ENCODE measurements around the gene TXNIP.

The TXNIP gene

GRCh38 chr1:146010126-146010738 lies 13.9 kb upstream of the TXNIP start:
- no peak for DNase-seq

DNA sequence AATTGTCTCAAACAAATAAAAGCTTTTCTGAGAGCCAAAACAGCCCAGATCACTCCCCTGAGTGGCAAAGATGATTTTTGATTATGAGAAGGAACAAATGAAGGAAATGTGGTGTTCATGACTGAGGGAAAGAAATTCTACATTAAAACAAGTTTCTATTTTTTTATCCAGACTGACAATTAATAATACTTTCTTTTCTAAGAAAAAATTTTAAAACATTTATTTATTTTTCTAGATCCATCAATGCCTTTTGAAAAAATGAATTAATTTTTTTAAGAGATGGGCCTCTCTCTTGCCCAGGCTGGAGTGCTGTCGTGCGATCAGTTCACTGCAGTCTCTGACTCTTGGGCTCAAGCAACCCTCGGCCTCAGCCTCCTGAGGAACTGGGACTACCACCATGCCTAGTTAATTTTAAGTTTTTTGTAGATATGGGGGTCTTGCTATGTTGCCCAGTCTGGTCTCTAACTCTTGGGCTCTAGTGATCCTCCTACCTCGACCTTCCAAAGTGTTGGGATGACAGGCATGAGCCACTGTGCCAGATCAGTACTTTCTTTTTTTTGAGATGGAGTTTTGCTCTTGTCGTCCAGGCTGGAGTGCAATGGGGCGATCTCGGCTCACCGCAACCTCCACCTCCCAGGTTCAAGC lies 11.2 kb upstream of the TXNIP start:
- no peak for DNase-seq

DNA sequence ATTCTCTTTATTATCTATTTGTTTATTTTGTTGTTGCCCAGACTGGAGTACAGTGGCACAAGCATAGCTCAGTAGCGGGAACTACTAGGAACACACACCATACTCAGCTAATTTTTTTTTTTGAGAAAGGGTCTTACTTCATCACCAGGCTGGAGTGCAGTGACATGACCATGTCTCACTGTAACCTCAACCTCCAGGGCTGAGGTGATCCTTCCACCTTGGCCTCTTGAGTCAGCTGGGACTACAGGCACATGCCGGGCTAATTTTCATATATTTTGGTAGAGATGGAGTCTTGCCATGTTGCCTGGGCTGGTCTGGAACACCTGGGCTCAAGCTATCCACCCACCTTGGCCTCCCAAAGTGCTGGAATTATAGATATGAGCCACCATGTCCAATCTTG lies 5.3 kb upstream of the TXNIP start:
- DNase-seq, result no peak

GRCh38 chr1:145999321-146000024 lies 3.1 kb upstream of the TXNIP start:
- DNase-seq, result peak; percentile 10

DNA sequence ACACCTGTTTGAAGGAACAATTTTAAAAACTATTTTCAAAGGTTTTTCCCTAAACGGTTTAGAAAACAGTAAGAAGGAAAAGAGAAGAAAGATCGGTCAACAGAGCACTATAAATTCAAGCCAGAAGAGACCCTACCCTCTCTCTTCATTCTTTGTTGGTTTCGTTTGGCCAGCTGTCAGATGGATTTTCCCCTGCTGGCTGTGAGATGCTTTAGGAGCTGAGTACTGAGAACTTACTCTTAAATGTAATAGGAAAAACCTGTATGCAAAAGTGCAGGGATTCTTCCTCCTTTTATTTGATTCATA lies 1.3 kb upstream of the TXNIP start:
- DNase-seq, result no peak

DNA sequence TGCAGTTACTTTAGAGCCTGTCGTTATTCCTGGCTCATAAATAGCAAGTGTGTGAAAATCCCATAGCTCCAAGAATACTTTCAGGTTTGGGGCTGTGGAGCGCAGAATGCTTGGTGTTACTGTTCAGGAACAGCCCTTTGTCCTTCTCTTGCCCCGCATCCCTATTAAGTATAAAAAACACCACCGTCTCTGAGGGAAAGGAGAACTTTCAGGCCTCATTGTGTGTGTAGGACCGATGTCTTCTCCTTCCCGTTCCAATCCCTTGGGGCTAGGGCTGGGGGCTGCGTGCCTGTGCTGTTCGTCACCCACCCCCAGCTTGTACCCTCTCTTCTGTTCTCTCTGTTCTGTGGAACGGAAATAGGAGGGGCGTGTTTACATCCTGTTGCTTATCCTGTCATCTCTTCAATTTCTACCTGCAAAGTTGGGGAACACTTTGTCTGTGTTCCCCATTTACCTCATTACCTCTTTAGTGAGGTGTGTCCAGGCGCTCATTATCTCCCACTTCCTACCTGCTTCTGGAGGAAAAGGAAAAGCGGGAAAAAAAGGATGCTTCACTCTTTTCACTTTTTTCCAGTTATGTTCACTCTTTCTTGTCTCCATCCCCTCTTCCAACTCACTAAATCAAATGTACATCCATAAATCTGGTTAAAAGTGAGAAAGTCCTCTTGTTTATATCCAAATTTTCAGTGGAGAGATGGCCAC lies 788 bp upstream of the TXNIP start:
- DNase-seq, result peak; percentile 9

DNA sequence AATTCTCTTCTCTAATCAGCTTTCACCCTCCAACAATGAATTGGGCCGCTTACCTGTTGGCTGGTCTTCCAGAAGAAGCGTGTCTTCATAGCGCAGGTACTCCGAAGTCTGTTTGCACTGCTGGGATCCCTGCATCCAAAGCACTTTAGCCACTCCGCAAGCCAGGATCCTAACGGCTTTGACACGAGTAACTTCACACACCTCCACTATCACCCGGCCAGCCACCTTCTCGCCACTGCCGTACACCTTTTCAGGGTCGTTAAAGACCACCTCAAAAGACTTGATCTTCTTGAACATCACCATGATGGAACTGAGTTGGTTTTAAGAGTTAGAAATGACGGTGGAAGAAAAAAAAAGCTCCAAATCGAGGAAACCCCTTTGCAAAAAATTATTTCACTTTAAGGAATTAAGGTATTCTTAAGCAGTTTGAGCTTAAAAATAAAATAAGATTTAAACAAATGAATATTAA lies 381 bp downstream of the TXNIP start:
- DNase-seq, result no peak

- DNase-seq, result no peak
Measured at GRCh38 chr1:145995148-145995881, 1.1 kb downstream of the TXNIP start.

DNA sequence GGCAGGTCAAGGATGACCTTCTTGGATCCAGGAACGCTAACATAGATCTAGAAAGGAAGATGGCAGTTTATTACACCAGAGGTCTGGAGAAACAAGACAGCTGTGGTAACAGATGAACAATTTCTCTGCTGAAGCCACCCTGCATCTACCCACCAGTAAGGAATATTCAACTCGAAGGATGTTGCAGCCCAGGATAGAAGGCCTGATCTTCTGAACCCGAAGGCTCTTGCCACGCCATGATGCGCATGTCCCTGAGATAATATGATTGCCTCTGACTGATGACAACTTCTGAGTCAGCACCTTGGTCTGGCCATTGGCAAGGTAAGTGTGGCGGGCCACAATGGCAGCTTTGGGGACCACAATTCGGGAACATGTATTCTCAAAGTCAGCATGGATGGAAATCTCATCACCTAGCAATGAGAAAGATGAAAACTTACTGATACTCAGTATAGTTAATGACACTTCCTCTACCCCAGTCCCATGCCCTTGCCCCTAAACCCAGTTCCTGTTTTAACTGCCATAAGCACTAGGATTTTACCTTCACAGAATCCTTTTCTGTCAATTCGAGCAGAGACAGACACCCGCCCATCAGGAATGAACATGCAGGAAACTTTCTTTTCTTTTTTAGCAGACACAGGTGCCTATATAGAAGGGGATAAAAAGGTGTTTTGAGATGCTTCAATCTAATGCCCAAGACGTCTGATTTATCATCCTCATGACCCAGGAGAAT lies 1.8 kb downstream of the TXNIP start:
- no peak for DNase-seq

DNA sequence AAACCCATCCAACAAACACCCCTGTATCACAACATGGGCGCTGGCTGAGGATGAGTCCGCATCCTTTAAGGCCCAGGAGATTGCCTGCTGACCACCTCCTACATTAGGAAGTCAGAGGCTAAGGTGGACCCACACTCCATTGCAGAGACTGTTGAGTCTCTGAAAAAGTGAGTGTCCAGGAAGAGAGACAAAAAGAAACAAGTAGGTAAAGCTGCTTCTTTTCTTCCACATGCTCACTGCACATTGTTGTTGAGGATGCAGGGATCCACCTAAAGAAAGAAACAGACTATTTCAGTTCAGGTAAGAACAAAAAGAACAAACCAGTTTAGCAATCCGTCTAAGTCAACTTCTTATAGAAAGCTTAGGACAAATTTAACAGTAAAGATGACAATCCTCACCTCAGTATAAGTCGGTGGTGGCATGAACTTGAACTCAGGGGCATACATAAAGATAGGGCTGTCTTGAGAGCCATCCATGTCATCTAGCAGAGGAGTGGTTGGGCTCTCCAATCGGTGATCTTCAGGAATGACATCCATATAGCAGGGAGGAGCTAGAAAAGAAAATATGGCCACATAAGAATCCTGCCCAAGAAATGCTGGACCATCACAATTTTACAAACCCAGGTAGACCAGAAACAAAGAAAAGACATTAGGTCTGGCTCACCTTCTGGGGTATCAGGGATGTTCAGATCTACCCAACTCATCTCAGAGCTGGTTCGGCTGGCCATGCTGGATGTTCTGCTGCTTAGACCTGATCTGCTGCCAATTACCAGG lies 2.6 kb downstream of the TXNIP start:
- DNase-seq, result no peak

- no peak for DNase-seq
Measured at GRCh38 chr1:145992958-145993617, 3.3 kb downstream of the TXNIP start.

- DNase-seq, result no peak
Measured at GRCh38 chr1:145992502-145992936, 3.9 kb downstream of the TXNIP start.

- DNase-seq, result no peak
Measured at GRCh38 chr1:145991735-145992412, 4.5 kb downstream of the TXNIP start.

- no peak for DNase-seq
Measured at GRCh38 chr1:145990249-145990855, 6.0 kb downstream of the TXNIP start.

DNA sequence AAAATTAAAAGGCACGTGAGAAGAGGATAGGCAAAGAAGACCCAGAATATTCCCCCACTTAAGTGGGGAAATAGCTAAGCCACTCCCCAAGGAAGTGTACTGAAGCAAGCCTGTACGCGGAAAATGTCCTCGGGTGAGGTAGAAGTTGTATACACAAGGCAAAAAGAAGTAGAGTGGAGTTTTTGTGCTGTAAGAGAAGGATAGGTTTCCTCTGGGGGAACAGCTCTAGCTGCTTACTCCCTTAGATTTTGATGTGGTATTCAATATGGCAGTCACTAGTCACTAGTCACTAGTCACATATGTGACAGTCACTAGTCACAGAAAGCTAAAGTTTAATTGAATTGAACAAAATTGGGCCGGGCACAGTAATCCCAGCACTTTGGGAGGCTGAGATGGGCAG lies 7.6 kb downstream of the TXNIP start:
- DNase-seq, result no peak

- no peak for DNase-seq
Measured at GRCh38 chr1:145987926-145988325, 8.5 kb downstream of the TXNIP start.

GRCh38 chr1:145986551-145986950 lies 9.8 kb downstream of the TXNIP start:
- DNase-seq, result no peak

DNA sequence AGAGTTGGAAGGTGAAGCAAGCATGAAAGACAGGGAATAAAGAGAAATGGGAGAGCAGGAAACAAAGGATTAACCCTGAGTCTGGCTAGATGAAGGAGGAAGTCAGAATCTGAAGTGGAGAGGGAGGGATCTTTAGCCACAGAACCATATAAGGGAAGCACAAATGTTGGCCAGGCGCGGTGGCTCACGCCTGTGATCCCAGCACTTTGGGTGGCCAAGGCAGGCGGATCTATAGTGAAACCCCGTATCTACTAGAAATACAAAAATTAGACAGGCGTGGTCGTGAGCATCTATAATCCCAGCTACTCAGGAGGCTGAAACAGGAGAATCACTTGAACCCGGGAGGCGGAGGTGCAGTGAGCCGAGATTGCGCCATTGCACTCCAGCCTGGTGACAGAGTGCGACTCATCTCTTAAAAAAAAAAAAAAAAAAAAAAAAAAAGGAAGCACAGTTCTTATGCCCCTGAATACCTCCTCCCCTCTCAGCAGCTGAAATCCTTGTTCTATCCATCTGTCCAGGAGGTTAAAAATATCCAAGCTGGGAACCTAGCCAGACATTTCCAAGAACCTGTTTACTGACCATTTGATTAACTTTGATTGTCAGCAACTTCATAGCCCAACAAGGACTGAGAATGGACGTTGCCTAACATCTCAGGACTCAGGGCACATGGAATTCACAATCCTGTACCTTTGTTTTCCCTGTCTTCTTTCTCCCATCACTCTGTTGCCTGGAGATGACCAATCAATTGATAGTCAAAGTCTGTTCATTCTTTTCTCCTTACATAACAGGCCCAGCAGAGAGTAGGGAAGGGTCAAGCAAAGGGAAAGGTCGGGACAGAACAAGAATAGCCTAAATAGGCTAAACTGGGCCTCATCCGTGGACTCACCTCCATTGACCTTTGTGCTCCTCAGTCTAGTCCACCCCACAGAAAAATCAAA lies 10.6 kb downstream of the TXNIP start:
- no peak for DNase-seq

DNA sequence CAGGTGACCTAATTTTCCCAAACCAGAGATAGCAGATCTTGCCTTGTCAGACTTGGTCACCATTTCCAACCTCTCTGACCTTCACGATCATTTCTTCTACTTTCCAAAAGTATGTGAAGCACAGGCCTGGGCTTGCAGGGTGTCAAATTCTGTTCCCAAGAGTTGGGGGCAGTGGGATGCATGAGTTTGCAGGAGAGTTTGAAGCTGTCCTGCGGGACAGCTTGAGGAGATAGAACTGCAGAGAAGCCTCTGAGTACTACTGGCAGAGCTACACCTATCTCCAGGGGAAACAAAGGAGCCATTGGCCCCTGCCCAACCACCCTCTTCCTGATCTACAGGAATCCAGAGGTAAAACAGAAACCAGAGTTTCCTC lies 11.3 kb downstream of the TXNIP start:
- DNase-seq, result no peak

All from NCI-H1436 (cell line).